H9 (cell line): Measurements from ENCODE around the gene MAPK7. TPM values are rescaled to one million over a fixed set of nuclear protein-coding genes. Genes with fewer than 3 reads are reported as not detected.

Experiments used
- DNase-seq: peaks from one replicate; pipeline ENCODE4 v3.0.0-alpha.2; 2017
- H2AFZ ChIP-seq: one replicate; pipeline ENCODE4 v1.6.1; 2013; ENCODE audit warnings: mild to moderate bottlenecking, low read length, control low read depth, moderate library complexity
- H2AK5ac ChIP-seq: 2 replicates; pipeline ENCODE4 v1.6.1; 2013; ENCODE audit warnings: low read length, control low read depth, mixed read lengths; ENCODE audit not compliant: insufficient read length
- H2BK120ac ChIP-seq: one replicate; pipeline ENCODE4 v1.6.1; 2013; ENCODE audit warnings: low read depth, mild to moderate bottlenecking, low read length, control low read depth, inconsistent platforms; ENCODE audit not compliant: poor library complexity, severe bottlenecking
- H2BK12ac ChIP-seq: 2 replicates; pipeline ENCODE4 v1.6.1; 2013; ENCODE audit warnings: low read length, control low read depth, mixed read lengths, low read depth; ENCODE audit not compliant: insufficient read length
- H2BK15ac ChIP-seq: 2 replicates; pipeline ENCODE4 v1.6.1; 2013; ENCODE audit warnings: low read depth, low read length, control low read depth
- H2BK20ac ChIP-seq: one replicate; pipeline ENCODE4 v1.6.1; 2013; ENCODE audit warnings: low read depth, mild to moderate bottlenecking, low read length, control low read depth, inconsistent platforms; ENCODE audit not compliant: poor library complexity, severe bottlenecking
- H2BK5ac ChIP-seq: 2 replicates; pipeline ENCODE4 v1.6.1; 2013; ENCODE audit warnings: low read length, control low read depth, mixed read lengths; ENCODE audit not compliant: insufficient read length
- H3K14ac ChIP-seq: 2 replicates; pipeline ENCODE4 v1.6.1; 2013; ENCODE audit warnings: low read length, control low read depth; ENCODE audit not compliant: insufficient read depth
- H3K18ac ChIP-seq: 2 replicates; pipeline ENCODE4 v1.6.1; 2013; ENCODE audit warnings: low read depth, mild to moderate bottlenecking, mixed read lengths, low read length, control low read depth; ENCODE audit not compliant: insufficient read length
- H3K23ac ChIP-seq: 2 replicates; pipeline ENCODE4 v1.6.1; 2013; ENCODE audit warnings: low read length, control low read depth, mixed read lengths, low read depth; ENCODE audit not compliant: insufficient read length
- H3K23me2 ChIP-seq: 2 replicates; pipeline ENCODE4 v1.6.1; 2013; ENCODE audit warnings: low read depth, mild to moderate bottlenecking, mixed read lengths, low read length, control low read depth; ENCODE audit not compliant: insufficient read length, poor library complexity, severe bottlenecking
- H3K27ac ChIP-seq: 2 replicates; pipeline ENCODE4 v1.5.1; 2013; ENCODE audit warnings: low read length, control low read depth, mixed read lengths, low read depth; ENCODE audit not compliant: insufficient read length
- H3K27me3 ChIP-seq: 2 replicates; pipeline ENCODE4 v1.6.1; 2013; ENCODE audit warnings: low read length, control low read depth, inconsistent platforms; ENCODE audit not compliant: insufficient read depth
- H3K4ac ChIP-seq: 2 replicates; pipeline ENCODE4 v1.6.1; 2013; ENCODE audit warnings: low read depth, mild to moderate bottlenecking, control low read depth, inconsistent platforms, low read length, moderate library complexity
- H3K4me1 ChIP-seq: 2 replicates; pipeline ENCODE4 v1.6.1; 2013; ENCODE audit warnings: low read length, control low read depth, inconsistent platforms; ENCODE audit not compliant: insufficient read depth
- H3K4me2 ChIP-seq: 2 replicates; pipeline ENCODE4 v1.6.1; 2013; ENCODE audit warnings: low read length, control low read depth, mixed read lengths; ENCODE audit not compliant: insufficient read length, insufficient read depth
- H3K56ac ChIP-seq: 2 replicates; pipeline ENCODE4 v1.6.1; 2013; ENCODE audit warnings: low read depth, mild to moderate bottlenecking, mixed read lengths, low read length, control low read depth; ENCODE audit not compliant: insufficient read length
- H3K79me1 ChIP-seq: 2 replicates; pipeline ENCODE4 v1.6.1; 2013; ENCODE audit warnings: low read depth, mild to moderate bottlenecking, moderate library complexity, low read length, control low read depth, inconsistent platforms; ENCODE audit not compliant: insufficient read depth, poor library complexity, severe bottlenecking
- H3K79me2 ChIP-seq: 2 replicates; pipeline ENCODE4 v1.6.1; 2013; ENCODE audit warnings: low read length, control low read depth, inconsistent platforms; ENCODE audit not compliant: insufficient read depth
- H3K9ac ChIP-seq: 2 replicates; pipeline ENCODE4 v1.6.1; 2013; ENCODE audit warnings: low read length, control low read depth, mixed read lengths; ENCODE audit not compliant: insufficient read length; ENCODE audit errors: extremely low read depth
- H3K9me3 ChIP-seq: one replicate; pipeline ENCODE4 v1.6.1; 2013; ENCODE audit warnings: low read depth, low read length, inconsistent platforms; ENCODE audit not compliant: control insufficient read depth
- H3T11ph ChIP-seq: one replicate; pipeline ENCODE4 v1.6.1; 2013; ENCODE audit warnings: mild to moderate bottlenecking, low read length, control low read depth, inconsistent platforms
- H4K20me1 ChIP-seq: one replicate; pipeline ENCODE4 v1.6.1; 2013; ENCODE audit not compliant: control insufficient read depth, insufficient read length, insufficient read depth
- H4K5ac ChIP-seq: 2 replicates; pipeline ENCODE4 v1.6.1; 2013; ENCODE audit warnings: low read depth, mild to moderate bottlenecking, mixed read lengths, low read length, control low read depth; ENCODE audit not compliant: insufficient read length
- H4K8ac ChIP-seq: replicated peaks from 2 replicates; pipeline ENCODE4 v1.6.1; 2013; ENCODE audit warnings: low read length, control low read depth, mixed read lengths, low read depth; ENCODE audit not compliant: insufficient read length
- H4K91ac ChIP-seq: 2 replicates; pipeline ENCODE4 v1.6.1; 2013; ENCODE audit warnings: low read depth, mild to moderate bottlenecking, moderate library complexity, mixed read lengths, low read length, control low read depth; ENCODE audit not compliant: insufficient read length
- H3K27ac Mint-ChIP-seq, 3 experiments: 2 replicates in 2 of 3; 3 replicates in 1 of 3; pipeline ENCODE4 v1.8.0; 2020 to 2021; ENCODE audit warnings: mixed read lengths in 3 of 3, mild to moderate bottlenecking in 1 of 3, moderate library complexity in 1 of 3
- H3K27me3 Mint-ChIP-seq: 2 replicates; pipeline ENCODE4 v1.8.0; 2021; ENCODE audit warnings: low read depth, mild to moderate bottlenecking, moderate library complexity, mixed read lengths
- H3K36me3 Mint-ChIP-seq, 3 experiments: 2 replicates in 2 of 3; 3 replicates in 1 of 3; pipeline ENCODE4 v1.8.0; 2020 to 2021; ENCODE audit warnings: low read depth in 3 of 3, mixed read lengths in 3 of 3; ENCODE audit not compliant: insufficient read depth in 1 of 3
- H3K4me1 Mint-ChIP-seq, 2 experiments: 2 replicates each; pipeline ENCODE4 v1.8.0; 2020; ENCODE audit warnings: mixed read lengths in 2 of 2
- H3K4me3 Mint-ChIP-seq, 2 experiments: 2 replicates in 1 of 2; 3 replicates in 1 of 2; pipeline ENCODE4 v1.8.0; 2020 to 2021; ENCODE audit warnings: mild to moderate bottlenecking in 2 of 2, mixed read lengths in 2 of 2, moderate library complexity in 1 of 2
- H3K9me3 Mint-ChIP-seq, 2 experiments: 2 replicates in 1 of 2; 3 replicates in 1 of 2; pipeline ENCODE4 v1.8.0; 2020; ENCODE audit warnings: mild to moderate bottlenecking in 2 of 2, mixed read lengths in 2 of 2, moderate library complexity in 1 of 2
- WGBS: extraction: QIAGEN DNeasy Blood & Tissue Kit; methylation state at CpG from one replicate; pipeline ENCODE4 v1.1.7; 2013; ENCODE audit warnings: missing lambda C conversion rate, low lambda C conversion rate, mixed read lengths; ENCODE audit not compliant: insufficient read length; ENCODE audit errors: extremely low coverage; 5-methylcytosine and 5-hydroxymethylcytosine counted together
- total RNA-seq: library from RNA; stranded (reverse); gene quantifications from 2 replicates; pipeline ENCODE4 v1.2.1, GENCODE V29; 2021
- TF ChIP-seq, protein P1 (sequence below): fragments of 200-600 bp; sonication (generic); conservative IDR thresholded peaks from 3 replicates; pipeline ENCODE4 v1.8.0; 2021; ENCODE audit warnings: antibody characterized with exemption, mild to moderate bottlenecking

MAPK7 gene
- total RNA-seq, 1 experiment from 2014 or later, result 43.8 TPM

DNA sequence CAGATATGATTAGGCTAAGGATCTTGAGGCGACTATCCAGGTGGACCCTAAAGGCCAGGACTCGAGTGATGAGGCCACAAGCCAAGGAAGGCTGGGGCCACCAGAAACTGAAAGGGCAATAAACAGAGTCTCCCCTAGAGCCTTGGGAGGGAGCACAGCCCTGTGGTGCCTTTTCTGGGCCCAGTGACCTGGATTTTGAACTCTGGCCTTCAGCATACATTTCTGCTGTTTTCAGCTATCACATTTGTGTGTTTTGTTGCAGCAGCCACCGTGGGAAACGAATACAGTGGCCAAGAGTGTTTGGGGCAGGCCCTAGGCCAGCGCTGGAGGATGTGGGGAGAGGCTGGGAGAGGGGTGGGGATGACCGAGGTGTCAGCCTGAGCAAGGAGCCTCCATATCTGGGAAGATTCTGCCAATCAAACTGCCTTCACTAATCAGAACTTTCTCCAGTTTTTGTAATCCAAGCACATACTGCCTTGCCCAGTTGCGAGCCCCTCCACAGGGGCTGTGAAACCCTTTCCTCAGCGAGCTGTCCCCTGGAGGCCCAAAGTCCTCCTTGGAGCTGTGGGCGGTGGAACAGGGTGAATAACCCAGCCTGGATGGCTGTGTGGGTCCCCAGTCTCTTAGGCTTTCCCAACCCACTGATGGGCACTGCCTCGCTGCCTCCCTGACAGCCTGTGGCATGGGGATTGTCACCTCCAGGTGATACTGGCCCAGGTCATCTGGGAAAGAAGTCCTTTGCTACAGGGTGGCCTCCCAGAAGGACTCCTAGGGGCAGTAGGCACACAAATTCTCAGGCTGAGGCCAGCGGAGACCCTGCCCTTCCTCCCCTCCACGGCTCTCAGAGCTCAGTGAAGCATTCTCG lies 32.6 kb upstream of the MAPK7 start:
- H3K14ac ChIP-seq, result no peak overlapping the region
- no peak overlapping the region for H3K9ac ChIP-seq
- no peak overlapping the region for H2BK12ac ChIP-seq
- H3K23ac ChIP-seq, result no peak overlapping the region
- no peak overlapping the region for H3T11ph ChIP-seq
- no peak overlapping the region for H3K4me2 ChIP-seq
- H2BK15ac ChIP-seq, result no peak overlapping the region
- H3K27me3 Mint-ChIP-seq, result no peaks in the 10 kb centered on the region
- TF ChIP-seq, protein P1, sequence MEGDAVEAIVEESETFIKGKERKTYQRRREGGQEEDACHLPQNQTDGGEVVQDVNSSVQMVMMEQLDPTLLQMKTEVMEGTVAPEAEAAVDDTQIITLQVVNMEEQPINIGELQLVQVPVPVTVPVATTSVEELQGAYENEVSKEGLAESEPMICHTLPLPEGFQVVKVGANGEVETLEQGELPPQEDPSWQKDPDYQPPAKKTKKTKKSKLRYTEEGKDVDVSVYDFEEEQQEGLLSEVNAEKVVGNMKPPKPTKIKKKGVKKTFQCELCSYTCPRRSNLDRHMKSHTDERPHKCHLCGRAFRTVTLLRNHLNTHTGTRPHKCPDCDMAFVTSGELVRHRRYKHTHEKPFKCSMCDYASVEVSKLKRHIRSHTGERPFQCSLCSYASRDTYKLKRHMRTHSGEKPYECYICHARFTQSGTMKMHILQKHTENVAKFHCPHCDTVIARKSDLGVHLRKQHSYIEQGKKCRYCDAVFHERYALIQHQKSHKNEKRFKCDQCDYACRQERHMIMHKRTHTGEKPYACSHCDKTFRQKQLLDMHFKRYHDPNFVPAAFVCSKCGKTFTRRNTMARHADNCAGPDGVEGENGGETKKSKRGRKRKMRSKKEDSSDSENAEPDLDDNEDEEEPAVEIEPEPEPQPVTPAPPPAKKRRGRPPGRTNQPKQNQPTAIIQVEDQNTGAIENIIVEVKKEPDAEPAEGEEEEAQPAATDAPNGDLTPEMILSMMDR, result no peak
- H3K4me1 Mint-ChIP-seq, result peaks cover 10 to 17% of the 10 kb centered on the region in 2 experiments
- H4K8ac ChIP-seq, result no peak overlapping the region
- H3K4me3 Mint-ChIP-seq, result no peak overlapping the region; a peak in 1 of 5 replicates
- no peak overlapping the region for H3K18ac ChIP-seq
- H3K27ac ChIP-seq, result no peak overlapping the region
- no peaks in the 10 kb centered on the region for H3K4me1 ChIP-seq
- no peak overlapping the region for H2AK5ac ChIP-seq
- H4K5ac ChIP-seq, result no peak overlapping the region
- no peak overlapping the region for H2BK20ac ChIP-seq
- H3K79me1 ChIP-seq, result no peaks in the 10 kb centered on the region
- no peaks in the 10 kb centered on the region for H3K23me2 ChIP-seq
- H3K27ac Mint-ChIP-seq, result peak overlapping the region in 1 of 3 experiments; percentile 64; a peak in 1 of 7 replicates
- H2BK120ac ChIP-seq, result no peak overlapping the region
- H3K36me3 Mint-ChIP-seq, result peaks cover 6 to 21% (median 11%) of the 10 kb centered on the region in 3 experiments; a peak in 6 of 7 replicates
- H4K91ac ChIP-seq, result no peak overlapping the region
- H3K4ac ChIP-seq, result no peak overlapping the region
- no peak overlapping the region for H3K56ac ChIP-seq
- no peaks in the 10 kb centered on the region for H3K79me2 ChIP-seq
- no CpG with 5 or more reads among the region's 13 CpGs for WGBS
- H4K20me1 ChIP-seq, result no peaks in the 10 kb centered on the region
- DNase-seq, result peak; percentile 27
- no peaks in the 10 kb centered on the region for H3K27me3 ChIP-seq
- H3K9me3 Mint-ChIP-seq, result no peaks in the 10 kb centered on the region
- no peaks in the 10 kb centered on the region for H3K9me3 ChIP-seq
- H2BK5ac ChIP-seq, result no peak overlapping the region
- no peak overlapping the region for H2AFZ ChIP-seq
